ENCODE data around the gene RGS19.

RGS19 gene

GRCh38 chr20:64035933-64036345, 43.4 kb downstream of the RGS19 start, which contains the start of gene C20orf204:
Gene C20orf204 (plus strand): TSS chr20:64036182. CDS start chr20:64036324, 142 bp downstream.
- no peak for DNase-seq (ENCODE audit: low read depth in 2 of 2)

GRCh38 chr20:64035066-64035932, 44.0 kb downstream of the RGS19 start:
- peak; percentile 38 to 52 for DNase-seq (ENCODE audit: low read depth in 2 of 2)

GRCh38 chr20:64033981-64034493, 45.3 kb downstream of the RGS19 start:
- no peak for DNase-seq (ENCODE audit: low read depth in 2 of 2)

- no peak for DNase-seq (ENCODE audit: low read depth in 2 of 2)
Observed at GRCh38 chr20:64032706-64033624, 46.4 kb downstream of the RGS19 start.

- no peak for DNase-seq (ENCODE audit: low read depth in 2 of 2)
Observed at GRCh38 chr20:64031822-64032314, 47.5 kb downstream of the RGS19 start.

- DNase-seq (ENCODE audit: low read depth in 2 of 2): no peak
Observed at GRCh38 chr20:64030371-64031134, 48.8 kb downstream of the RGS19 start.

- no peak for DNase-seq (ENCODE audit: low read depth in 2 of 2)
Observed at GRCh38 chr20:64029293-64030117, 49.8 kb downstream of the RGS19 start.

- no peak for DNase-seq (ENCODE audit: low read depth in 2 of 2)
Observed at GRCh38 chr20:64027981-64028685, 51.2 kb downstream of the RGS19 start.

GRCh38 chr20:64025826-64026412, 53.4 kb downstream of the RGS19 start:
- DNase-seq (ENCODE audit: low read depth in 2 of 2): no peak

GRCh38 chr20:64025101-64025825, 54.1 kb downstream of the RGS19 start:
- no peak for DNase-seq (ENCODE audit: low read depth in 2 of 2)

- DNase-seq (ENCODE audit: low read depth in 2 of 2): no peak
Observed at GRCh38 chr20:64024141-64024990, 55.0 kb downstream of the RGS19 start.

- DNase-seq (ENCODE audit: low read depth in 2 of 2): no peak
Observed at GRCh38 chr20:64023361-64024140, 55.8 kb downstream of the RGS19 start.

Measured in stimulated activated CD8-positive, alpha-beta memory T cell treated with anti-CD3 and anti-CD28 coated beads, Interleukin-15, amount 100 ng/mL, for 48 hours (primary cell).